Measurements from ENCODE around the gene DMRTA2.

DNA sequence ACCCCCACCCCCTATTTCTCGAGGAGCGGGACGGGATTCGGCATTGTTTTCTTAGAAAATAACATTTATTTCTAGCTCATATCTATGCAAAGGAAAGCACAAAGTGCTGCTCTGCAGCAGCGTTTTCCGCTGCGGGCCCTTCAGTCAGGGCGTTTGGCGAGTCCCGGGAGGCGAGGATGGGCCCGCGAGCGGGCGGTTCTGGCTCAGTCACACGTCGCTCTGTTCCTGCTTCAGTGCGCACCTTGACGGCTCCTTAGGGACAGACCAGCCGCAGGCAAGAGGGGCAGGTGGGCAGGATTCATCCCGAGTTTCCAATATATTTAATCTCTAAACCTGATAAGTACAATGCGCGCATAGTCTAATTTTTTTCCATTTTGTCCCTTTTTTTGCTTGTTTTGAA lies 5.7 kb downstream of the DMRTA2 start:
- TF ChIP-seq, protein P1, sequence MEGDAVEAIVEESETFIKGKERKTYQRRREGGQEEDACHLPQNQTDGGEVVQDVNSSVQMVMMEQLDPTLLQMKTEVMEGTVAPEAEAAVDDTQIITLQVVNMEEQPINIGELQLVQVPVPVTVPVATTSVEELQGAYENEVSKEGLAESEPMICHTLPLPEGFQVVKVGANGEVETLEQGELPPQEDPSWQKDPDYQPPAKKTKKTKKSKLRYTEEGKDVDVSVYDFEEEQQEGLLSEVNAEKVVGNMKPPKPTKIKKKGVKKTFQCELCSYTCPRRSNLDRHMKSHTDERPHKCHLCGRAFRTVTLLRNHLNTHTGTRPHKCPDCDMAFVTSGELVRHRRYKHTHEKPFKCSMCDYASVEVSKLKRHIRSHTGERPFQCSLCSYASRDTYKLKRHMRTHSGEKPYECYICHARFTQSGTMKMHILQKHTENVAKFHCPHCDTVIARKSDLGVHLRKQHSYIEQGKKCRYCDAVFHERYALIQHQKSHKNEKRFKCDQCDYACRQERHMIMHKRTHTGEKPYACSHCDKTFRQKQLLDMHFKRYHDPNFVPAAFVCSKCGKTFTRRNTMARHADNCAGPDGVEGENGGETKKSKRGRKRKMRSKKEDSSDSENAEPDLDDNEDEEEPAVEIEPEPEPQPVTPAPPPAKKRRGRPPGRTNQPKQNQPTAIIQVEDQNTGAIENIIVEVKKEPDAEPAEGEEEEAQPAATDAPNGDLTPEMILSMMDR (conservative IDR thresholded peaks at IDR 0.05) = no peak
- no peak for TF ChIP-seq ZFX (IDR thresholded peaks at IDR 0.05)

Measured in C4-2B (cell line).